HG03139 (cell line): Measurements from ENCODE around the gene PDE9A.

Experiments used
- ATAC-seq: cut with Tn5 transposase; IDR thresholded peaks from one replicate; pipeline ENCODE4 v1.9.1; 2021; ENCODE audit not compliant: unreplicated experiment

PDE9A gene

GRCh38 chr21:42655796-42656770, 2.7 kb downstream of the PDE9A start:
- ATAC-seq: no peak

- ATAC-seq: no peak
Observed at GRCh38 chr21:42656872-42657271, 3.5 kb downstream of the PDE9A start.

- ATAC-seq: no peak
Observed at GRCh38 chr21:42657676-42658319, 4.4 kb downstream of the PDE9A start.

GRCh38 chr21:42658320-42659105, 5.1 kb downstream of the PDE9A start:
- no peak for ATAC-seq

GRCh38 chr21:42659416-42660117, 6.1 kb downstream of the PDE9A start:
- ATAC-seq: no peak

GRCh38 chr21:42660118-42660470, 6.7 kb downstream of the PDE9A start:
- ATAC-seq: no peak

- no peak for ATAC-seq
Observed at GRCh38 chr21:42661688-42662429, 8.4 kb downstream of the PDE9A start.

GRCh38 chr21:42662430-42663199, 9.2 kb downstream of the PDE9A start:
- ATAC-seq: no peak

- ATAC-seq: no peak
Observed at GRCh38 chr21:42663200-42663750, 9.9 kb downstream of the PDE9A start.

- no peak for ATAC-seq
Observed at GRCh38 chr21:42663860-42664535, 10.6 kb downstream of the PDE9A start.

- no peak for ATAC-seq
Observed at GRCh38 chr21:42664614-42665013, 11.2 kb downstream of the PDE9A start.

GRCh38 chr21:42665026-42665425, 11.6 kb downstream of the PDE9A start:
- ATAC-seq: no peak

GRCh38 chr21:42665484-42665883, 12.1 kb downstream of the PDE9A start:
- ATAC-seq: no peak

- no peak for ATAC-seq
Observed at GRCh38 chr21:42666023-42666747, 12.8 kb downstream of the PDE9A start.

GRCh38 chr21:42666925-42667324, 13.5 kb downstream of the PDE9A start:
- no peak for ATAC-seq

GRCh38 chr21:42668298-42668992, 15.0 kb downstream of the PDE9A start:
- ATAC-seq: no peak

- ATAC-seq: no peak
Observed at GRCh38 chr21:42669041-42669440, 15.6 kb downstream of the PDE9A start.
